GM19468 (cell line): ENCODE results near the gene CCDC93.

ENCODE experiments used
- ATAC-seq: cut with Tn5 transposase; IDR thresholded peaks from one replicate; pipeline ENCODE4 v1.9.1; 2021; ENCODE audit warnings: mild to moderate bottlenecking, moderate library complexity, moderate number of reproducible peaks; ENCODE audit not compliant: unreplicated experiment; ENCODE audit errors: extremely low read depth

Gene CCDC93

DNA sequence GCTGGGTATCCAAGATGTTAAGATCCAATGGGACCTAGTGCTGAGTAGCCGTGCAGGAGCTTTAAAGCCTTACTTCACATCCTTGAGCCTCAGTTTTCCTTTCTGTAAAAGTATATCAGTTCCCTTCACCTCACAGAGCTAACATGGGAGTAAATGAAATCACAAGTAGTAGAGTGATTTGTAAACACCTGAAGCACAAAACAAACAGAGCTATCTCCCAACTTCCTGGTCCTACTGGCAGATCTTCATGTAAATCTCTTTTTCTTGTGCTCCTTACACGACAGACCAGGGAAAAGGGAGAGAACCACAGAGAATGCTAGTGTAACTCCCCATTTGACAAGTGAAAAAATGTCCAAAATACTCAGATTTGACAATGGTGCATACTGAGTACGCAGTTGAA lies 17.3 kb downstream of the CCDC93 start:
- no peak for ATAC-seq

DNA sequence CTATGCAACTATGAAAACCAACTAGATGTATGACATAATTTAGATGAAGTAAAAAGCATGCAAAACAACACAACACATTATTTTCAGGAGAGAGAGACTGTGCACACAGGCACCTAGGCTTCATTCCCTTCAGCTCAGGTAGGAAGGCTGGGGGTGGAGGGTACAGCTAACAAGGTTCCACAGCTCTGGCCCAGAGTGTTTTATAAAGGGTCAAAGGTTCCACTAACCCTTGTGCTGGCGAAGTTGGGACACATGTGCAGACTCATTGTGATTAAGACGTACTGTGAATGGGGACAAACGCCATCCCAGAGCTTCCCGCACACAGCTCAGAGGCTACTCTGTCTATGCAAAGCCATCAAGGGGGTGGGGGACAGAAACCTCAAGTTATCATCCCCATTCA lies 19.1 kb downstream of the CCDC93 start:
- no peak for ATAC-seq

DNA sequence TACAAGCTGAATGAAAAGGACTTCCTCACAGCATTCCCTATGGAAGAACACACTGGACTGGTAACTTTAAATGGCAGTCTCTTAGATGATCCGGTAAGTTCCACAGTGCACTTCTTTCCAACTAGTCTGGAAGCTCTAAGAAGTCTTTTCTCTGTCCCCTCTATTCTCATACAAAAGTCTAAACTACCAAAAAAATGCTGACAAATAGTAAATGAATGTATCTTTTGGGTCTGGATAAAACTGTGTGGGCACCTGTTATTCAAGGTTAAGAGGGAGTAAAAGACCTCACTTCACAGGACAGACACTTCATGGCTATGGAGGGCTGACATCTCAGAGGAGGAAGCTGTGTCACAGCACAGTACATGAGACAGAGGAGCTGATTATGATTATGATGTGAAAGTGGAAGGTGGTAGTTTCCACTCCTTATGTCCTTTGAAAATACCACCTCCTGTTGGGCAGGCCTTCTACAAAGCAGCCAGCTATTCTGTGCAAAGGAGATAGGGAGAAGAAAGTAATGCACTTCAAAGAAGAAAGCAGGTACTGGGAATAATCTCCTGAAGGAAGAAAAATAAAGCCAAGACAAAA lies 23.9 kb downstream of the CCDC93 start:
- ATAC-seq, result no peak

DNA sequence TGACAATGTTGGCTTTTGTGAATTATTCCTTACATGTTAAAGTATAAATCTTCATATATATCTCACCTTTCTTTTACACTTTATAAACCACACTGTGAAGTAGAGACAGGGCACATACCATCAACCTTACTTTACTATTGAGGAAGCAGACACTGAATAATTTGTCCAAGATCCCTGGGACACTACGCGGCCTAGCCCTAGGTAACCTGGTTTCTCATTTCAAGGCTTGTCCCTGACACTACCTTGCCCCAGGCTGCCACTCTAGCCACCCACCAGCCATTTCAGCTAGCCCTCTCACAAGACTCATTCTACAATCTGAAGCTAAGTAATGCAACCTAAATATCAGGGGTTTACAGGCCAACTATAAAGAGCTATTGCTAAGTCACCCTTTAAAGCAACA lies 26.7 kb downstream of the CCDC93 start:
- no peak for ATAC-seq

DNA sequence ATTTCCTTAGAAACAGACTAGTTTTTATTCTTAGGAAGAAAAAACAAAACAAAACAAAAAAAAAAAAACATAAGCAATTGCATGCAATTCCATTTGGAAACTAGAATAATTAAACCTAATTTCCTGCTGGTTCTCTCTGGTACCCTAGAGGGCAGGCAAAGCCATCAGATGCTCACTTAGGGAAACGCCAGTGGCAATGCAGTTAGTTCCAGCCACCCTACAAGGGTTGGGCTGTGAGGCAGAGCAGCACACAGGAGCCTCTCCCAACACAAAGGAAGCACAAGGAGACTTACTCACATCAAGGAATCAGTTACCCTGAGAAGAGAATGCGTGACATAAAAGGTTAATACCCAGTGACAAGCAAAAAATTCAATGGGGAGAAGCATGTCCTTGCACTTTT lies 28.8 kb downstream of the CCDC93 start:
- ATAC-seq, result no peak

DNA sequence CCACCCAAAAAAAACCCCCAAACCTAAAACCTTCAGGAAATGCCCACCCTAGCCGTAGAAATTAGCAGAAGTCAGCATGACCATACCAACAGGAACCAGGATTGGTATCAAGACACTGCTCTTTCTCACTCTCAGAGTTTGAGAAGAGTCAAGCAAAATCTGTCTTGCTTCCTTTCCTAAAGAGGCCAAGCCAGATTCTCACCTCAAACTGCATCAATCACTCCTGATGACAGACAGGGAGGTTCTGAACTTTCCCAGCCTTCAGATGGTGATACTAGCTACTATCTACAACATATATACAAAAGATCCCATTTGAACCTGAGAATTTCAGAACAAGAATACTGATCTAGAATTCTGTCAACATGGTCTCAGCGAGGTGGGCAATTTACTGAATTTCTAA lies 29.7 kb downstream of the CCDC93 start:
- ATAC-seq, result no peak

DNA sequence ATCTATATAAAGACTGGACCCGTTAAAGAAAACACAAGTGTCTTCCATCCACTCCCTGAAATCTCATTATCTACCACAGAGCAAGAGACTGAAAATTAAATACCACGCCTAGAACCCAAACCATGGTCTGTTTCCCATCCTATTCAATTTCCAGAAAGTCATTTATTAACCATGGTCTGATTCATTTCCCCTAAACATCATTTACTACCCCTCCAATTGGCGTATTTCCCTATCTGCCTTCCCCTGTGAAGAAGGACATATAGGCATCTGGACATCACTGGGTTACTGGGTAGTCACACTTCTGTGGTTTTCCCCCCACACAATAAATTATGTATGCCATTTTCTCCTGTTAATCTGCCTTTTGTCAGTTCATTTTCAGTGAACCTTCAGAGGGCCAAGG lies 30.8 kb downstream of the CCDC93 start:
- ATAC-seq, result no peak

DNA sequence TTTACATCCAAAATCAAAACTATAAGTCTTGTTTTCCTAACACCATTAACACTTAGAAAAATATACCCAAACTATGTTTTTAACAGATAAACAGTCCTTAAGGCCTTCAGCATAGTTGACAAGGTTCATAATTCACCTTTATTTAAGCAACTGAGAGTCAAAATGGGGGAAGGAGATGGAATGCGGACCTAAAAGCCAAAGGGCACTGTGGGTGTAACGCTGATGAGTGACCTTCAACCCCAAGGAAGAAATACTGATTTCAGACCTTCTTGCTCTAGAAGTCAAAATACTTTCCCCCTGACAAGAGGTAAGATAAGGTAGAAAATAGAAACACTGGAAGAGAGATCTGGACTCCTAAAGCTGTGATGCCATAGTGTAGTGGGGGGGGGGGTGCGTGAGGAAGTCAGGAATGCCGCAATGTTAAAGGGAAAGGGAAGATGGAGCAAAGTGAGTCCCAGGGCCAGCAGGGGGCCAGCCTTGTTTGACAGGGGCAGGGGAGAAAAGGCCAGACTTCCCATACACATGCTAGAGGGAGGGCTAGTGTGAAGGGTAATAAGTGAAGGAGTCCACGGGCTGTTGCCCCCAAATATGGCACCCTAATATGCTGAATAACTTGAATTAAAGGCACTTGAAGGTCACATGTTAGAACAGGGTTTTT lies 31.4 kb downstream of the CCDC93 start:
- no peak for ATAC-seq

DNA sequence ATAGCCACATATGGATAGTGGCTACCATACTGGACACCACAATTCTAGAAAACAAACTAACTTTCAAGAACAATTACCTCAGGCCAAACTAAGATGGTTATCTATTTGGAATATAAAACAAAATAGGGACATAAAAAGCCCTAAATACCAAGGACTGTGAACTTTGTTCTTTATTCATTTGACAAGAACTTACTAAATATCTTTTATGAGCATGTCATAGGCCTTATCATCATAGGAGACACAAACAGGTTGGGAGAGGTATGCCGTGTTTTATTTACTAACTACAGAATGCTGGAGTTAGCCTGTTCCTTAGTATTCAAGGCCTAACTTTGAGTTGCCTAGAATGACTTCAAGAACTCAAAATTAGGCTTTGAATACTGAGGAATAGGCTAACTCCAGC lies 32.1 kb downstream of the CCDC93 start:
- ATAC-seq, result no peak

DNA sequence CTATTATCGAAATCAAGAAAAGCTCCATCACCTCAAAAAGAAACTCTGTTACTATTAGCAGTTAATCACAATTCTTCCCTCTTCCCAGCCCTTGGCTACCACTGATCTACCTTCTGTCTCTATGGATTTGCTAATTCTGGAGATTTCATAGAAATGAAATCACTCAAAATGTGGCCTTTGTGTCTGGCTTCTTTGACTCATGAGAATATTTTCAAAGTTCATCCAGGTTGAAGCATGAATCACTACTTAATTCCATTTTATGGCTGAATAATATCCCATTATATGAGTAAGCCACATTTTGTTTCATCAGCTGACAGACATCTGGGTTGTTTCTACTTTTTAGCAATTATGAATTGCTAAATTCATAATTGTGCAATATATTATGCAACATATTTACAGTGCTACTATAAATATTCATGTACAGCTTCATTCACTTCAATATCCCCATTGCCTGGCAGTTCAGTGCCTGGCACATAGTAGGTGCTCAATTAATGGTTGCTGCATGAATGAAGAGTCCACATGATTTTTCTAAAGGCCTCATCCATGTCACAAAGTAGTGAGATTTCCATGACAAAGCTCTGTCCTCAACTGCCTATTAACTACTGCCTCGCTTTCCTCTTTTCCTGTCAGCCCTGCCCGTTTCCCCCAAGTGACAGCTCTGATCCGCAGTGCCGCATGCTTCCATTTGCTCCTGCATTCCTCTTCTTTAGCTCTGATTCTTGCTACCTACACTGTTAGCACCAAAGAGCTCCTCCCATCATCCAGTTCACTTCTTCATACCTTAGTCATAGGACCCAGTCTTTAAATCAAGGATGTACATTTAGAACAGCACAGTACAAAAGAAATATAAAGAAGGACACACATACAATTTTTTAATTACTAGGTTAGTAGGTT lies 32.8 kb downstream of the CCDC93 start:
- no peak for ATAC-seq

DNA sequence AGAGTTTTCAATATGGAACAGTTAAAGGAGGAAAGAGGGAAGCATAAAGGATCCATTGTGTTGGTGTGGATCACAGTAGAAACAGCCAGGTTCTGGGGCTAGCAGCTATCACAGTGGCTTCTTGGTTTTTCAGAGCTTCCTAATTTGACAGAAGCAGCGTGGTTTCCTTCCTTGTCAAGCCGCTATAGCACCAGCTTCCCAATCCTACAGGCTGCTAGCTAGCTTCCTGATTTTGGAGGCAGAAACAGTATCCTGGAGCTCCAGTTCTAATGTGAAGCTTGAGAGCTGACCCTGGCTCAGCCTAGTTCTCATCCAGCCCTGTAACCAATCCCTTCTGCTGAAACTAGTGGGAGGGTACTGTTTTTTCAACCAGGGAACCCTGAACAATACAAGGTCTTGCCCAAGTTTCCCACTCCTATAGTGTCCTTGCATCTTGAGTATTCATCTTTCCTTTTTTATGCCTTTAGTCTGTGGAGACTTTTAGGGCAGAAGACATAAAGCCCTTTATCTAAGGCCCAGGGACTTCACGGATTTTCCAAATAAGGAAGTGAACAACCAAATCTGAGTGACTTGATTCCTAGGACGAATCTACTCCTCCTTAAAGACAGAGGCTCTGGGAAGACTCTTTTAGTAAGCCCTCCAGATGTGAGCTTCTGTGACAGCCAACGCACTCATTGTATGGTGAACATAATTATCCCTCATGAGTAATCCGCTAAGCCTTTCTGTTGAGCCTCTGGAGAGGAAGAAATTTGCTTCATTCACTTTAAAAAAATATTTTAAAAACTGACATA lies 33.8 kb downstream of the CCDC93 start:
- ATAC-seq, result no peak

DNA sequence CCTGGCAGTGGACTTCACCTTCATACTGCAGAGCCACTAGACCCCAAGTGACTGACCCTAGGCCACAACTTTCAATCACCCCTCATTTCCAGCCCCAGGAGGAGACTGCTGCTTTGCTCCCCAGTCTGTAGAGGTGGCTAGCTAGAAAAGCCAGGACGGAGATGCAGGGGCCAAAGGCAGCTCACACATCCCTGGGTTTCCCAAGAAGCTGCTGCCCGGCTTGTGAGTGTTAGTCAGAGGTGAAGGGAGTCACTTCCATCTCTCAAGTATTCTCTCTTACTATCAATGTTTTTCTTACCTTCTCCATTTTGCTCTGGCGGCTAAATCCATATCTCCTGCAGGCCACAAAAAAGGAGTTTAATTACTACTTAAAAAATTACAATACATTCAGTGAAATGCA lies 36.2 kb downstream of the CCDC93 start:
- no peak for ATAC-seq

DNA sequence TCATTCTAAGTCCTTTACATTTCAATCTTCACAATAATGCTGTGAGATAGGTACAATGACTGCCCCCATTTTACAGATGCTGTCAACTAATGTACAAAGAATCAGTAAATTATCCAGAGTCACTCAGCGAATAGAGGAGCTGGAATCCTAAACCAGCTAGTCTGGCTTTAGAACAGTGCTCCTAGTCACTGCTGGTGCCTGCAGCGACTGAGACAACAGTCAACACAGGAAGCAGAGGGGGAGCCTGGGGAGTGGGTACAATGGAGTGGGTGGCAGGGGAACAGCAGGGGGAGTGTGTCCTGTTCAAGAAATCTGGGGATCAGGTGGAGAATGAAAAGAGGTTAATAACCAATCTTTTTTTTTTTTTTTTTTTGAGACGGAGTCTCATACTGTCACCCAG lies 37.3 kb downstream of the CCDC93 start:
- ATAC-seq, result no peak

DNA sequence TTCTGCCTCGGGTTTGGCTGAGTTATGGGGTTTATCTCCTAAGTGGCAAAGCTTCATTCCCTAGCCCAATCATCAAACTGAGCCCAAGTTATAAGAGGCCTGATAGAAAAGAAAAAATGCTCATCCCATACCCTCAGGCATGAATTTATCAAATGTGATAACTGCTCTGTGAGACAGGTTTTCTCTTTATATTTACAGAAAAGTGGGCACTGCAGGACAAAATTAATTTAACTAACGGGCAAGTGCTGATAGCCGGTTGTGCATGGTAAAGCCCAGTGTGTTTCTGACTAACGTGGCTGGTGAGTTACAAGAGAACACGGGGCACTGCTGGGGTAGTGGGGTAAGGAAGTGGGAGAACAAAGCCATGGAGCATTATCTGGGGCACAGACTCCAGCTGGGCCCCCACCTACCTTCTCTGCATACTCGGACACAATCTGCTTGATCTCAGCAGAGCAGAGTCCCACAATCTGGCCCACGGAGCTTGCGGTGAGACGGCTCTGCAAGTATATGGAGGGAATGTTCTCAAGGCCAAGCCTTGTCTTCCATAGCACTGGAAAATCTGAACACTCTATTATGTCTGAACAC lies 40.3 kb downstream of the CCDC93 start:
- ATAC-seq, result no peak

DNA sequence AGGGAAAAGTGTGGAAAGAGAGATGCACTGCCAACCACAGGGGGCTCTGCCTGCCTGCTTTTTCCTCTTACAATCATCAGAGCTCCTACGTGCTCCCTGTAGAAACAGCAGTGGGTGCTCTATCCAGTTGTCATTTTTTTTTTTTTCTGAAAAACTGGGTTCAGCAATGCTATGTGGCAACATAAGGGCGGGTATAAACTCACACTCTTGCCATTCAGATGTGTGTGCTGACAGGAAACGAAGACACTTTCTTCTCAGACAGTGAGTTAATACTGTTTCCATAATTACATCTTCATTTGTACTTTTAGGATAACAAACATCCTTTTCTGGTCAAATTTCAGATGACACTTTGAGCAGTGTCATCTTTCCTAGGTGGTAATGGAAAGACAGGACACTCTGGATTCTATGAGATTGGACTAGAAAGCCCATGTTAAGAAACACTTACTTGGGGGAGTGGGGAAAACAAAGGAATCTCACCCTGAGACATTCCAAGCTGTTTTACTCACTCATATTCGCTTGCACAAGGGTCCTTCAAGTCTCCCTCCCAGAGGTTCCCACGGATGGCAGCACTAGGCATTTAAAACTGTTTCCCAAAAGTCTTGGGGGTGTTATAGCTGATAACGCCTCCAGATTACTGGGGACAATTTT lies 41.3 kb downstream of the CCDC93 start:
- no peak for ATAC-seq

DNA sequence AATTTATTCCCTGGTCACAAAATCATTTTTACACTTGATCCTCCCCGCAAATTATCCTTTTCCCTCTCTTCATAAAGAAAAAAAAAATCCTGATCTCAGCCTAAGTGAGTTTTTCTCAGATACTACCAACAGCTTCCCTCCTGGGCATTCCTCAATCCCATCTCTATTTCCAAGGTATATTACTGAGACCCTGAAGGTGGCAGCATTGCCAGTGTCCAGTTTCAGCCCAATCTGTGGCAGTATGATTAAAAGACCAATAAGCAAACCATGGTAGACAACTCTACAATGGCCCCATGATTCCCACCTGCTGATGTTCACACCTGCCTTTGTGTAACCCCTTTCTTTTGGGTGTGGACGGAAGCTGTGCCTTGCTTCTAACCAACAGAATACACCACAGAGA lies 45.1 kb downstream of the CCDC93 start:
- ATAC-seq, result no peak

DNA sequence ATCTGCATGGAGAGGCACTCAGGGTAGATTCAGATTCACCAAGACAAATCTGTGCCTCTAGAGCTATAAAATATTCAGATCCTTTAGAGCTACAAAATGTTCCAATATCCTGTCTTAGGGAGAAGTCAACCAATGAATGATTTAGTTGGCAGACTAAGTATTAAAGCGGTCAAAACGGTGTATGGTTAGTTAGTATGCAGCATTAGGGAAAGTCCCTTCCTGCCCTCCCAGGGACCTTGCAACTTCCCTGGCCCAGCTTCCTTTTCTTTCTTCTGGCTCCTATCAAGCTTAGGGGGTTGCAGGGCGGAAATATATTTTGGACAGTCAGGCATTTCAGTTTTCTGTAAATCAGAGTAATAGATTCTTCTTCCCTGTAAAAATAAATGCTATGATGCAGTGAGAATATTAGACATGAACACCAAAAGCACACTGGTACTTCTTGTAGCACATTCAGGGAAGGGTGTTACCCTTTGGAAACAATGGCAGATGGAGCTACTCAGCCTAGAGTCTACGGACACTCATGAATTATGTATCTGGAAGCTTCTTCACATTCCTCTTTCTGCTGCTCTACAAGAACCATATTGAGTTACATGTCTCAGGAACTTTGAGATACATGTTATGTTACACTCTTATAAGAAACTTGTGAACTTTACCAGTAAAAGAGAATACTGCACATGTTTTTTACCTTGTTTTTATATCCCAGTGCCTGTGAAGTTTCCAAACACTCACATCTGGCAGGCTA lies 45.7 kb downstream of the CCDC93 start:
- ATAC-seq, result no peak

DNA sequence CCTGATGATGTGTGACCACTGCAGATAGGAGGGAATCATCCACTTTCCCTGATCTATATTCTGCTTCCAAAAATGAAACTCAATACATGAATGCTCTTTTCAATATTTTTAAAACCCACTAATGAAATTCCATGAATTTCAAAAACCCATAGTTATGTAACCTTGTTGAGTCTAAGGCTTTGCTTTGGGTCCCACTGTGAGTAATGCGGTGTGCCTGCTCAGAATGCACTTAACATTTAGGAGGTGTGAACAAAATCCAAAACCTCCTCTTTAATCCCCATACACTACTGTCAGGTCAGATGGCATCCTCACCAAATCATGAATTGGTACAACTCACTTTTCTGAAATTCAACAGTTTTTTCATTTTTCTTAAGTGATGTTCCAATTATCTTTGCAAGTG lies 50.4 kb downstream of the CCDC93 start:
- no peak for ATAC-seq

DNA sequence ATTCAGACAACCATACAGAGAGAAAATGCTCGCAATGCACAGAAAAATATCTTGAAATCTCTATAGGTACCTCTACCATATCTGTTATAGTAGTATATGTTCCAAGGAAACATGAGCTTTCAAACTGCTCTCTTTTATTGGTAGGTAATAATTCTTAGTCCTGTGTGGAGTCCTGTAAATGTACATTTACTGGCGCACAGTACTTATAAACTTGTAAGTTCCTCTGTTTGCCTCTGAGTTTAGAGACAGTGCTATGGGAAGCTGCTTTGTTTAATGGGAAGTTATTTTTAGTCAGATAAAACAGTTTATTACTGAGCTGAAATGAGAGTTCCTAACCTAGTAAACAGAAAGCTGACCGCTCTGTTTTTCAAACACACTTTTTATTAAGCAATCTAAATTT lies 52.7 kb downstream of the CCDC93 start:
- no peak for ATAC-seq
